Measurements from ENCODE around the gene TGIF1. TPM values are rescaled to one million over a fixed set of nuclear protein-coding genes. Genes with fewer than 3 reads are reported as not detected.

TGIF1 gene
- total RNA-seq, 4 donors from 2014 or later = 64.5 to 123 (median 88.7) TPM

- DNase-seq (ENCODE audit: low spot score) (no peak), ATAC-seq (ENCODE audit: low FRiP score) (no peak)
- TF ChIP-seq CTCF (IDR thresholded peaks at IDR 0.05) = no peak
These were observed 2.7 kb upstream of the TGIF1 start for GRCh38 chr18:3447068-3447894.

- DNase-seq (ENCODE audit: low spot score) = peak; percentile 48
- peak; percentile 75 for ATAC-seq (ENCODE audit: low FRiP score)
- TF ChIP-seq CTCF (IDR thresholded peaks at IDR 0.05) = no peak
These were observed 1.8 kb upstream of the TGIF1 start for GRCh38 chr18:3447895-3448837.

GRCh38 chr18:3448838-3449511 is 997 bp upstream of the TGIF1 start:
- TF ChIP-seq CTCF (IDR thresholded peaks at IDR 0.05) = no peak
- ATAC-seq (ENCODE audit: low FRiP score) (peak; percentile 10), DNase-seq (ENCODE audit: low spot score) (peak; percentile 63)

GRCh38 chr18:3449512-3450011 is 410 bp upstream of the TGIF1 start:
- TF ChIP-seq CTCF (IDR thresholded peaks at IDR 0.05) = no peak
- ATAC-seq (ENCODE audit: low FRiP score) = peak; percentile 12
- no peak for DNase-seq (ENCODE audit: low spot score)

- TF ChIP-seq CTCF (IDR thresholded peaks at IDR 0.05) = no peak
- no peak for DNase-seq (ENCODE audit: low spot score)
- ATAC-seq (ENCODE audit: low FRiP score) = no peak
These were observed 819 bp downstream of the TGIF1 start for GRCh38 chr18:3450799-3451182.

GRCh38 chr18:3451183-3451988 is 1.4 kb downstream of the TGIF1 start:
- ATAC-seq (ENCODE audit: low FRiP score) = peak; percentile 21
- DNase-seq (ENCODE audit: low spot score) = peak; percentile 82

More at GRCh38 chr18:3451183-3451988, 1.4 kb downstream of the TGIF1 start:
- TF ChIP-seq CTCF (IDR thresholded peaks at IDR 0.05) = no peak

All from omental fat pad (tissue), 4 donors.